GM20000 (cell line): Measurements from ENCODE around the gene TOMM40.

Experiments
- DNase-seq: peaks from one replicate; pipeline ENCODE4 v3.0.0; 2012; ENCODE audit warnings: low spot score
- CTCF ChIP-seq: IDR thresholded peaks from 2 replicates; pipeline ENCODE4 v1.5.1; 2012; ENCODE audit warnings: mild to moderate bottlenecking, control low read depth; ENCODE audit errors: extremely low read depth, missing control alignments

The TOMM40 gene

GRCh38 chr19:44948763-44949374 lies 57.8 kb downstream of the TOMM40 start:
- DNase-seq = no peak
- no peak for TF ChIP-seq CTCF

GRCh38 chr19:44949550-44949949 lies 58.5 kb downstream of the TOMM40 start:
- no peak for DNase-seq
- no peak for TF ChIP-seq CTCF

GRCh38 chr19:44951179-44952159 lies 60.4 kb downstream of the TOMM40 start:
- DNase-seq = peak; percentile 74
- peak; percentile 68 for TF ChIP-seq CTCF
